Memory B cell (primary cell): ENCODE measurements around the gene EFL1.

Experiments
- ATAC-seq: fragments of 150-1000 bp; cut with Tn5 transposase; 2 replicates; pipeline ENCODE4 v1.10.0; 2021; ENCODE audit warnings: low read depth, mild to moderate bottlenecking, moderate library complexity
- DNase-seq, 2 donors: peaks; one replicate each; pipeline ENCODE4 v3.0.0; 2022; ENCODE audit warnings: low spot score in 2 of 2
- H3K27ac Mint-ChIP-seq: one replicate; pipeline ENCODE4 v1.8.0; 2022; ENCODE audit warnings: mild to moderate bottlenecking, moderate library complexity, mixed read lengths
- H3K27me3 Mint-ChIP-seq: one replicate; pipeline ENCODE4 v1.8.0; 2022; ENCODE audit warnings: mixed read lengths
- H3K36me3 Mint-ChIP-seq: one replicate; pipeline ENCODE4 v1.8.0; 2022; ENCODE audit warnings: mild to moderate bottlenecking, mixed read lengths
- H3K4me1 Mint-ChIP-seq: one replicate; pipeline ENCODE4 v1.8.0; 2022; ENCODE audit warnings: mixed read lengths
- H3K4me3 Mint-ChIP-seq: one replicate; pipeline ENCODE4 v1.8.0; 2022; ENCODE audit warnings: mild to moderate bottlenecking, moderate library complexity, mixed read lengths
- H3K9me3 Mint-ChIP-seq: one replicate; pipeline ENCODE4 v1.8.0; 2022; ENCODE audit warnings: mixed read lengths

The EFL1 gene

DNA sequence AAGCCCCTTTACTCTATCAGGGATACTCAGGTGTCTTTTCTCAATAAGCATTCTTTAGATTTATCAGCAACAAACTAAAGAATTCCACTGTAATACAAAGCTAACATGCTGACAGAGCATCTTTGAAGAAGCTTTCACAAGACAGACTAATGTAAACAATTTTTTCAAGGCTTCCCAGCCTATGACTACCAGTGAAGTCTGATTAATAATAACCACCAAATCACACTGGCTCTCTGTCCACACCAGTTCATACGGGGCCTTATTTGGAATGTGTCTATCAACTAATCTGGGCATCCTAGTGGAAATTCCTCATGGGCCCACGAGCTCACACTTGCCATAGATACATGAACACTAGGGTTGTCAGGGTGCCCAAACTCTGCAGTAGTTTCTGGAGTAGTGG, 84.5 kb downstream of the EFL1 start:
- DNase-seq (no peak), ATAC-seq (no peak)
- Mint-ChIP-seq H3K36me3 (peaks cover 10% of the 10 kb centered on the region), H3K4me1 (peaks cover 16% of the 10 kb centered on the region), H3K9me3 (no peaks in the 10 kb centered on the region), H3K27me3 (no peaks in the 10 kb centered on the region), H3K27ac (no peak overlapping the region), H3K4me3 (no peak overlapping the region)

DNA sequence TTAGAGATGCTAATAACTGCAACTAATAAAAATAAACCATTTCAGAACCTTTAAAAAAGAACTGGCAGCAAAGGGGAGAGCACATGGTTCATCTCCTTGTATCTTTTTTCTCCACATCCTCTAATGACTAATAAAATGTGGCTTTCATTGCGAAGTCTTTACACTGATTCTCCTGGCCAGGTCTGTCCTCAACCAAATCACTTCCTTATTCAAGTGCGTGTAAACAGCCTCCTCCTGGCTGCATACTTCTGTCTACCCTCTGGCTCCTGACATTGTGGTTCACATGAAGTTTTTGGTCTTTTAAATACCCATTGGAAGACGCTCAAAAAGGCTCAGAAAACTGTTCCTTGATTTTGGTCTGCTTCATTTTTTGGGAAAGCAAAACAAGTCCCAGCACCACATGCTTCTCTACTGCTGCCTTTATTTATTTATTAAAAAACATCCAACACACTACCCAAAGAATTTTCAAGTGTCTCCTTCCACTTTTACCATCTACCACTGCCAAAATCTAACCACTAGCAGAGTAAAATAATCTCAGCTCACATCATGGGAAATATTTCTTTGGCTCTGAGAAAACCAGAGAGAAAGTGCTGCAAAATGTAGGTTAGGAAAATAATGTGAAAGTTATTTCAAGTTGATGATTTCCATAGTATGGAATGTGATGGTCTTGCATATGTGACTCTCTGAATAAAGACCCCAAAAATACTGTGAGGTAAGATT, 85.1 kb downstream of the EFL1 start:
- H3K4me1 Mint-ChIP-seq = peaks cover 15% of the 10 kb centered on the region
- H3K27ac Mint-ChIP-seq = no peak overlapping the region
- H3K36me3 Mint-ChIP-seq = peaks cover 6% of the 10 kb centered on the region
- ATAC-seq (no peak), DNase-seq (no peak)
- H3K4me3 Mint-ChIP-seq = no peak overlapping the region
- H3K9me3 Mint-ChIP-seq = no peaks in the 10 kb centered on the region
- no peaks in the 10 kb centered on the region for H3K27me3 Mint-ChIP-seq

DNA sequence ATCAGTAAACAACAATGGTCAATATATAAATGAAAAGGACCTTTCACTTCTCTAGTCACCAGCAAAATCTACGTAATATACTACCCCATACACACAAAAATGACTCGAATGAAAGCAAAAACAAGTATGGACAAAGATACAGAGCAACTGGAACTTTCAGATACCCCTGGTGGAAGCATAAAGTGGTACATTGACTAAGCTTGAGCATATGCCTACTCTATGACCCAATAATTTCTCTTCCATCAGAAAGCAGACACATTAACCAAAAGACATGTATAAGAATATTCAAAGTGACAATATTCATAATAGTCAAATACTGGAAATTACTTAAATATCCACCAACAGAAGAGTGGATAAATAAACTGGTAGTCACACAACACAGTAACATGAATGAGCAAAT, 86.0 kb downstream of the EFL1 start:
- Mint-ChIP-seq H3K4me3 (no peak overlapping the region), H3K27ac (no peak overlapping the region), H3K36me3 (peaks cover 3% of the 10 kb centered on the region), H3K27me3 (no peaks in the 10 kb centered on the region), H3K4me1 (peaks cover 15% of the 10 kb centered on the region), H3K9me3 (no peaks in the 10 kb centered on the region)
- ATAC-seq = no peak
- no peak for DNase-seq

DNA sequence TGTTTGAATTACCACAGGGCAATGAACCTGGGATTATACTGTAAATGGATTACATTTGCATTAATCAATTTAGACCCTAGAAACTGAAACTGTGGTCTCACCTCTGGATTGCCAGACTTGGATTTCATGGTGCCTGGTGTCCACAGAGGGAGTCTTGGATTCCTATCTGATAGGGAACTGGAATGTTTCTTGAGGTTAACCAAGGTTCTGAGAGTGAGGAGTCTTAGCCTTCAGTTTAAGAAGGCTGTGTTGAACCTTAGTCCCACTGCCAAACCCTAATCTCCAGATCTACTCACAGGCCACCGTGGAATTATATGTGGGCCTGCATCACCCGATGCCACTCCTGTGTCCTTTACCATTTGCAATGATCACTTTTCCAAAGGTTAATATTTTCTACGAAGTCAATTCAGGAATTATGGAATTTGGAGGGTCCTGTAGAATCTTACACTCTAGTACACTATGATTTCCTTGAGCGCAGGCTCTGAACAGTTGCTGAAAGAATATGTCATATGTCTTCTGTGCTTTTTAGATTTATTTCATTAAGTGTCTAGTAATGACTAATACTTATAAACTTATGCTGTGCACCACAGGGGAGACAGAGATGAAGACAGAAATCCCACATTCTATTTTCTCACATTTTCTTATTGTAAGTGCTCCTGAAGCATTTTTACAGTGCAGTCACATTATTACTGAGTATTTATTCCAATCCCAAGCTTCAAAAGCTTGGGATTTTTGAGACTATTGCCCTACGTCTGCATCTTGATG, 87.9 kb downstream of the EFL1 start:
- ATAC-seq = no peak
- peaks cover 15% of the 10 kb centered on the region for H3K4me1 Mint-ChIP-seq
- H3K27me3 Mint-ChIP-seq = no peaks in the 10 kb centered on the region
- H3K27ac Mint-ChIP-seq = no peak overlapping the region
- no peak overlapping the region for H3K4me3 Mint-ChIP-seq
- peaks cover 9% of the 10 kb centered on the region for H3K36me3 Mint-ChIP-seq
- H3K9me3 Mint-ChIP-seq = no peaks in the 10 kb centered on the region
- DNase-seq = no peak

DNA sequence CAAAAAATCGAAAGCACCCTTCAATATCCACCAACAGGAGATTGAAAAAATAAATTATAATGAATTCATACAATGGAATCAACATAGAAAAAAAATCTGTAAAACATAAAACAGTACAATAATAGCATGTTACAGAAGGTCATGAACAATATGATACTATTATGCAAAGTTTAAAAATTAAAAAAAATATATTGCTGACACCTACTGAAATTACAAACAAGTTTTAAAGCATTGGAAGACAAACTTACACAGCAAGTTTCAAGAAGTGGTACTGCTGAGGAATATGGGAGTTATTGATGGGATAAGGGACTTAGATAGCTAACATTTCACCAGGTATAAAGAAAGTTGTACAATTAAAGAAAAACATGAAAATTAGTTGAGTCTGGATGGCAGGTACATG, 89.4 kb downstream of the EFL1 start:
- H3K27ac Mint-ChIP-seq = no peak overlapping the region
- H3K36me3 Mint-ChIP-seq = peaks cover 15% of the 10 kb centered on the region
- H3K4me1 Mint-ChIP-seq = peaks cover 8% of the 10 kb centered on the region
- no peaks in the 10 kb centered on the region for H3K27me3 Mint-ChIP-seq
- no peaks in the 10 kb centered on the region for H3K9me3 Mint-ChIP-seq
- no peak for DNase-seq
- no peak for ATAC-seq
- no peak overlapping the region for H3K4me3 Mint-ChIP-seq

DNA sequence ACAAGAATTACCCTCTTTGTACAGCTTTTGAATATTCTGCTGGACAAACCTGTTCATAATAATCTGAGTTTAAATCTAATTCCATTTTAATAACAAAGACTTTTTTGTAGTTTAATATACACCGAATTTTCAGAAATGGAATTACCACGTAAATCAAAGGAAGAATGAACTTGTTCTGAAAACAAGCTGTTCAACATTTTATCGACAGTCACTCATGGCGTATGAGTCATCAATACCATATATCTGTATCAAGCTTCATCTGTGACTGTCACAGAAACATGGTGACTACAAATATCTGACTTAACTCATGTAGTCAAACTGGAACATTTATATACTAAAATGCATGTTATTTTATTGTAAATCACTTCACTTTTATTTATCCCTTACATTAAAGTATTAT, 90.0 kb downstream of the EFL1 start:
- Mint-ChIP-seq H3K36me3 (peaks cover 15% of the 10 kb centered on the region), H3K9me3 (no peaks in the 10 kb centered on the region), H3K4me3 (no peak overlapping the region), H3K4me1 (peaks cover 5% of the 10 kb centered on the region), H3K27ac (no peak overlapping the region), H3K27me3 (no peaks in the 10 kb centered on the region)
- DNase-seq (no peak), ATAC-seq (no peak)

DNA sequence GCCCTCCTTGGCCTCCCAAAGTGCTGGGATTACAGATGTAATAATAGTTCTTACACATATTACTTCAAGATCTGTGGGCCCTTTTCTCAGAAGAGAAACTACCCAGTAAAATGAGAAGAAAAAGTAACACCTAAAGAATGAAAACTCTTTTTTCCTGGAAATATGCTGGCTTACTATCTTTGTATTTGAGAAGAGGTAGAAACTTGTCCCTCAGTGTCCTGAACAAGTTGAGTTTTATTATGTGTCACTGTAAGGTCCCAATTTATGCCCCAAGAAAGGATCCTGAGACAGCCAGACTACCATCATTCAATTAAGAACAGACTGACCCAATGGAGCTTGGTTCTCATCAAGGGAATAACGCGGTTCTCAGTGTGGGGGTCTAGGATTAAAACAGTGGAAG, 93.8 kb downstream of the EFL1 start:
- no peak overlapping the region for H3K27ac Mint-ChIP-seq
- no peaks in the 10 kb centered on the region for H3K9me3 Mint-ChIP-seq
- no peak for DNase-seq

DNA sequence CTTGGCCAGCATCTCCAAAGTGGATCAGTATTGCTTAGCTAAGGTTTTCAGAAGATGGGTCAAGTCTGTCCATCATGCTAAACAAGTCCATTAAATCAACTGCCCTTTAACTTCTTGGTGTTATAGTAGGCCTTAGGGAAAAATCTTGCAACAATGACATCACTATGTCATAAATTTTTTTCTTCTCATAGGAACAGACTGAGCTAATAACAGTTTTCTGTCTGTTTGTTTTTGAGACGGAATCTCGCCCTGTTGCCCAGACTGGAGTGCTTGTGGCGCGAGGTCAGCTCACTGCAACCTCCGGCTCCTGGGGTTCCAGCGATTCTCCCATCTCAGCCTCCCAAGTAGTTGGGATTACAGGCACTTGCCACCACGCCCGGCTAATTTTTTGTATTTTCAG, 94.2 kb downstream of the EFL1 start:
- ATAC-seq (no peak), DNase-seq (no peak)

More for the DNA sequence above, 93.8 kb downstream of the EFL1 start:
- peaks cover 18% of the 10 kb centered on the region for H3K36me3 Mint-ChIP-seq
- peaks cover 4% of the 10 kb centered on the region for H3K4me1 Mint-ChIP-seq
- H3K4me3 Mint-ChIP-seq = no peak overlapping the region
- no peak for ATAC-seq
- H3K27me3 Mint-ChIP-seq = no peaks in the 10 kb centered on the region

DNA sequence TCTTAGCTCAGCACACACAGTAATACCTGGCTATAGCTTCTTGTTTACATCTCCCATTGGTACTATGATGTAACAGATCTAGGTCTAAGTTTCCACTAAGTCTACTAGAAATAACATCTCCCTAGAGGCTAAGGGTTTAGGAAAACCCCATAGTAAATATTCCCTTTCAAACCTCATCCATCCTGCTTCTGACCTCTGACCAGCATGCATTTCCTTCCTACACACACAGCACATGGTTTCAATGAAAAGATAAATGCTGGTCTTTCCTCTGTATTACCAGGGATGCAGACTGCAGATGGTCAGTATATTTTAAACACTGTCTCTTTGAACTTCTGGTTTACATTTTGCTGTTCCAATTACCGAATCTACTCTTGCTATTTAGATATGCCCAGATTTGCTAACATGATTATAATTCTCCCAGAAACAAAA, 96.6 kb downstream of the EFL1 start:
- no peak for DNase-seq
- peak; percentile 22 for ATAC-seq
- Mint-ChIP-seq H3K27me3 (no peaks in the 10 kb centered on the region), H3K4me3 (no peak overlapping the region), H3K9me3 (no peaks in the 10 kb centered on the region), H3K27ac (peak overlapping the region; percentile 13), H3K36me3 (peaks cover 28% of the 10 kb centered on the region), H3K4me1 (peaks cover 4% of the 10 kb centered on the region)

More for the DNA sequence above, 94.2 kb downstream of the EFL1 start:
- Mint-ChIP-seq H3K4me3 (no peak overlapping the region), H3K9me3 (no peaks in the 10 kb centered on the region), H3K4me1 (peaks cover 4% of the 10 kb centered on the region), H3K27me3 (no peaks in the 10 kb centered on the region), H3K27ac (no peak overlapping the region), H3K36me3 (peaks cover 18% of the 10 kb centered on the region)

DNA sequence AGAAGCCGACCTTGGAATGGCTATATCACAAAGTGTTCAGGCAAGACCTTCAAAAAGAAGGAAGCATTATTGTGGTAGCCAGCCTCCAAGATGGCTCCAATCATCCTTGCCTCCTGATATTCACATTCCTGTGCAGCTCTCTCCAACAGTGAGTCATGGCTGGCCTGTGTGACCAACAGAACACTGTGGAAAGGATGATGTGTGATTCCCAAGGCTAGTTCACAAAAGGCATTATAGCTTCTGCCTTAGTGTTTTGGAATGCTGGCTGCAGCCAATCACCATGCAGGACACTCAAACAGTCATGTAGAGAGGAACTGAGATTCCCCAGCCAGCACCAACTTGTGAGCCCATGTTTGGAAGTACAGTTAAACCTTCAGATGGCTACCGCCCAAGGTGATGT, 102.6 kb downstream of the EFL1 start:
- peaks cover 34% of the 10 kb centered on the region for H3K36me3 Mint-ChIP-seq
- H3K4me1 Mint-ChIP-seq = no peaks in the 10 kb centered on the region
- DNase-seq (no peak), ATAC-seq (no peak)
- no peaks in the 10 kb centered on the region for H3K27me3 Mint-ChIP-seq
- no peak overlapping the region for H3K4me3 Mint-ChIP-seq
- no peak overlapping the region for H3K27ac Mint-ChIP-seq
- no peaks in the 10 kb centered on the region for H3K9me3 Mint-ChIP-seq

DNA sequence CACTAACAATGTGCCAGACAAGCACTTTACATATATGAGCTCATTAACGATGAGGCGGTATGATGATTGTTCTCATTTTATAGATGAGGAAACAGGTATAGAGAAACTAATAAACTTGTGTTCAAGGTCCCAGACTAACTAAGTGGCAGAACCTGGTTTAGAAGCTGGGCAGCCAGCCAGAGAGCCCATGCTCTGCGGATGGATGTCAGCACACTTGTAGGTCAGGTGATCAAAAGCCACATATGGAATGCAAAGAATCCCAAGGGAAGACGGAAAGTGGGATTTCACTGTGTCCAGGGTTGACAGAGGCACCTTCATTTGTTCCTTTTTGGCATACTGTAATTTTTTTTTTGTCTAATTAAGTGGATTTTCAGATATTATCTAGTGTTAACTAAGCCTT, 103.7 kb downstream of the EFL1 start:
- Mint-ChIP-seq H3K9me3 (no peaks in the 10 kb centered on the region), H3K4me3 (no peak overlapping the region), H3K4me1 (no peaks in the 10 kb centered on the region), H3K27me3 (no peaks in the 10 kb centered on the region), H3K27ac (no peak overlapping the region), H3K36me3 (peaks cover 33% of the 10 kb centered on the region)
- DNase-seq (no peak), ATAC-seq (no peak)

DNA sequence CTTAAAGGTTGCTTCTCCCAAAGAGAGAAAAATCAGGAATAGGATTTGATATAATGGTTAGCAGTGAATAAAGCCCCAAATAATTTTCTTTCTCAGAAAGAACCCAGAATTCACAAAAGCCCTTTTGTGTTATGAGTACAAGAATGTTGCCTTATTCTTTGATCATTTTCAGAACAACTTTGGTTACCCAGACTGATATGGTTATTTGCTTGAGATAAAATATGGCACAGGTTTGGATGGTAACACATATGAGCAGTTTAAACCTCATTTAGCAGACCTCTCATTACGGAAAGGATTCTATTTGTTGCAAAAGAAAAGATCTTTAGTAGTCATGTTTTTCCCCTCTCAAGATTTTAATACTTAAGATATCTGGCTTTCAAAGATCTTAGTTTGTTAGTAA, 111.9 kb downstream of the EFL1 start:
- ATAC-seq (no peak), DNase-seq (no peak)
- Mint-ChIP-seq H3K27me3 (no peaks in the 10 kb centered on the region), H3K27ac (no peak overlapping the region), H3K36me3 (peaks cover 23% of the 10 kb centered on the region), H3K4me3 (no peak overlapping the region), H3K9me3 (no peaks in the 10 kb centered on the region), H3K4me1 (no peaks in the 10 kb centered on the region)

DNA sequence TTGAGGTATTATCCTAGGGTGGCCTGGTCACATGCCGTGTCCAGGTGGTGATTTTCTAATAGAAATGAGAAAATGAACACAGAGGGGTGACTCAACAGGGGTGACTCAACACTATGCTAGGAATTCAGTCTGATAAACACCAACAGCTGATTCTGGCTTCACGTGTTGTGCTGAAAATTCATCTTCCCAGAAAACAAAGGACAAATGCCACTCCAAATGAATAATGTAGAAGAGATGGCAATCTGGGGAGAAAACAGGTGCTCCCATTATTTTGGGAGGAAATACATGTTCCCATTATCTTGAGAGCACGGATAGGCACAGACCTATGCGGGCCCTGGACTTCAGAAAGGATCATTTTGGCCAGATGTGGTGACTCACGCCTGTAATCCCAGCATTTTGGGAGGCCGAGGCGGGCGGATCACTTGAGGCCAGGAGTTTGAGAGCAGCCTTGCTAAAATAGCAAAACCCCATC, 115.5 kb downstream of the EFL1 start:
- Mint-ChIP-seq H3K9me3 (no peaks in the 10 kb centered on the region), H3K4me1 (no peaks in the 10 kb centered on the region), H3K36me3 (peaks cover 27% of the 10 kb centered on the region), H3K4me3 (no peak overlapping the region), H3K27me3 (no peaks in the 10 kb centered on the region), H3K27ac (no peak overlapping the region)
- ATAC-seq = no peak
- DNase-seq = no peak

DNA sequence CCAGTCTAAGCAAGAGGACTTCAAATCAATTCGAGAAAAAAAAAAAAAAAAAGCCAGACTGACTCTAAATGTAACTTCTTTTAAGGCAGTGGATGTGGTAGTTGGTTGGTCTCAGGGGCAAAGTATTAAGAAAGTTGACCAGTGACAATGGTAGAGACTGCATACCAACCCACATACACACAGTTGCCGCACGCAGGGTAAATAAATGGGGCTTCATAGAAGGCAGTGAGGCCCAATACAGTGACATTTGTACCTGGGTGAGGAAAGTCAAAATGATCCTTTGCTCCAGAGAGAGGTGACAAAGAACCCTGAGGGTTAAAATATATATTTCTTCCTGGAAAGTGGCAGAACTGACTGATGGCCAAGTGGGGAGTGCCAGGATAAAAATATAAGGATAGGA, 116.0 kb downstream of the EFL1 start:
- no peak overlapping the region for H3K27ac Mint-ChIP-seq
- H3K27me3 Mint-ChIP-seq = no peaks in the 10 kb centered on the region
- no peak overlapping the region for H3K4me3 Mint-ChIP-seq
- no peaks in the 10 kb centered on the region for H3K4me1 Mint-ChIP-seq
- H3K9me3 Mint-ChIP-seq = no peaks in the 10 kb centered on the region
- ATAC-seq = no peak
- DNase-seq = no peak
- peaks cover 24% of the 10 kb centered on the region for H3K36me3 Mint-ChIP-seq
